Astrocyte of the cerebellum (primary cell): ENCODE results near the gene DUOX1.

ENCODE experiments used
- DNase-seq: peaks from one replicate; pipeline ENCODE4 v3.0.0-alpha.2; 2011; ENCODE audit warnings: low read depth
- H3K4me3 ChIP-seq: 2 replicates; pipeline ENCODE4 v1.5.1; 2011; ENCODE audit warnings: mild to moderate bottlenecking, low read depth, low read length, moderate library complexity
- CTCF ChIP-seq: IDR thresholded peaks from 2 replicates; pipeline ENCODE4 v1.5.1; 2012; ENCODE audit warnings: low read length, low read depth, moderate library complexity, mild to moderate bottlenecking; ENCODE audit errors: missing control alignments
- in situ Hi-C: cut with HindIII; loops from 2 replicates; pipeline ENCODE4 v1.10.0; 2017; ENCODE audit warnings: low sequenced_read_pairs

DUOX1 gene

DNA sequence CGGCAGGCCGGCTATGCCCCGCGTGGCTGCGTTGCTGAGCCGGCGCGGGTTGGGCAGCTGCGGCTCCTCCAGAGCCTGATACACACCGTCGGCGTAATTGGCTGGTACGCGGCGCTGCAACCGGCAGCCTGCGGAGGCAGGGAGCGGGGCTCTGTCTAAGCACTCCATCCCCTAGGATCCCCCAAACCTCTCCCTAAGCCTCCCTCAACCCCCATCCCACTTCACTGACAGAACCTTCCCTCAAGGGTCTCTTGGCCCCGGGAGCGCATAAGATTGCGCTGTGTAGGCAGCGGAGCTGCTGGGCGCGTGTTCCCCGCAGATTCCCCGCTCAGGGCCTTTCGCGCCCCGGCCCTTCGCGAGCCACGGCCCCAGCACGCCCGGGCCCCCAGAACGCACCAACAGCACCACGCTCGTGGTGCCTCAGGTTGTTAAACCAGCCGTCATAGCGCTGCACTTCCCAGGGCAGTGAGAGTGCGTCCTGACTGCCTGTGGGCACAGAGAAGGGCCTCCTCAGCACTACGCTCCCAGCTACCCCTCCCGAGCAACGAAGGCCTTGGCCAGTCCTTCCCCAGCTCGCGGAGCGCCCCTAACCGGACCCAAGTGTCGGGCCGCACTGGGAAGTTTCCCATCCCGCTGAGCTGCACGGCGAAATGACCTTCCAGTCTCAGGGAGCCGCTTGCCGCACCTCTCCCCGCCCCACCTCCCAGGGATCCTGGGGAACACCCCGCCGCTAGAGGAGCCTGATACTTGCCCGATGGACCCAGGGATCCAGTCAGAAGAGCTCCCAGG is 17.0 kb upstream of the DUOX1 start:
- DNase-seq = no peak
- no peak for TF ChIP-seq CTCF
- no peak overlapping the region for H3K4me3 ChIP-seq
- in situ Hi-C loops = no loop called here

DNA sequence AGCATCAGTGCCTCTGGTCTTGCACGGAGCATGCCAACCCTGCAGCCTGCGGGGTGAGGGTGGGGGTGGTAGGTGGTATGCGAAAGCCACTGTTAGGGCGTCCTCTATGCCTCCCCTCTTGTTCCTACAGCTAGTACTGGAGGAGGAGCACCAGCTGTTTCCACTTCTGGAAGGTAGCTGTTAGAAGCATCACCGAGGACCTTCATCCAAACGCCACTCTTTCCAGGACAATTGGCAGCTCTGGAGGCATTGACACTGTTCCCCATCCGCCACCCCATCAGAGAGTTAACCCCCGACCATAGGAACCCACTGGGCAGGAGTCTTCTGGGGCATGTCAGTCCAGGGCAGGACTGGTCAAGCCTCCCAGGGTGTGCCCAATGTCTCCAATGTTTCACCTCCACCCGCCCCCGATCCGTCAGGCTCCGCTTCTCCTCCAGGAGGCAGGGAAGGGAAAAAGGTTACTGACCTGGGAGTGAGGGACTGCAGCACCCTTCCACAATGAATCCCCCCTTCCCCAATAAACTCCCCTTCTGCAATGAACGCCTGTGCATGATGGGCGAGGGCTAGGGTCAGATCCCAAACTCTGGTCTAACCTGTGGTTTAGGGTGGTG is 16.3 kb upstream of the DUOX1 start:
- no peak for DNase-seq
- TF ChIP-seq CTCF = no peak
- no peak overlapping the region for H3K4me3 ChIP-seq
- in situ Hi-C loops = no loop called here

DNA sequence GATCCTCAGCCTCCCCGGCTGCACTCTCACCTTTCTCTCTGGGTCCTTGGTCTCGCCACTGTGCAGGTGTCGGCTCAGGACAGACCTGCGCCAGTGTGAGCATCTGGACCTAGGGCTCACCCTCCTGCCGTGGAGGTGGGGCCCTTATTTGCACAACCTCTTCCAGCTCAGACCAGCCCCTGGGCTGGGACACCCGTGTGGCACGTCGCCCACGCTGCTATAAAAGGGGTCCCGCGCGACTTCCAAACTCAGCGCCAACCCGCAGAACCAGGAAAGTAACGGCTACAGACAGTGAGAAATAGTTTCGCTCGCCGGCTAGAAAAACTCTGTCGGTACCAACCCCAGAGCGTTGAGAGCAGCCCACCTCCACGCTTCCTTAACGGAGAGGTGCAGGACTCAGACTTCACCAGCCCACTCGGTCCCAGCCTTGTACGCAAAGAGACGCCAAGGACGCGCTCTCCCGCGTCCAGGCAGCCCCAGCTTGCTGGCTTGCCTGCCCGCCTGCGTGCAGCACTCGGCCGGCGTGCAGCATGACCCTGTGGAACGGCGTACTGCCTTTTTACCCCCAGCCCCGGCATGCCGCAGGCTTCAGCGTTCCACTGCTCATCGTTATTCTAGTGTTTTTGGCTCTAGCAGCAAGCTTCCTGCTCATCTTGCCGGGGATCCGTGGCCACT is 15.6 kb upstream of the DUOX1 start, which contains the start of the genes DUOX2 and DUOXA2:
Gene DUOX2 (minus strand): TSS at position 97 of the 675 bp plus-strand sequence. CDS start 761 bp downstream, outside the sequence.
Gene DUOXA2 (plus strand): TSS at position 251 of the 675 bp plus-strand sequence. CDS start 280 bp downstream, at position 531.
- DNase-seq = no peak
- no peak for TF ChIP-seq CTCF
- in situ Hi-C loops = no loop called here
- H3K4me3 ChIP-seq = no peak within 1 kb of the TSS

GRCh38 chr15:45114751-45115085 is 15.1 kb upstream of the DUOX1 start:
- in situ Hi-C loops = no loop called here
- TF ChIP-seq CTCF = no peak
- DNase-seq = no peak
- H3K4me3 ChIP-seq = no peak overlapping the region

DNA sequence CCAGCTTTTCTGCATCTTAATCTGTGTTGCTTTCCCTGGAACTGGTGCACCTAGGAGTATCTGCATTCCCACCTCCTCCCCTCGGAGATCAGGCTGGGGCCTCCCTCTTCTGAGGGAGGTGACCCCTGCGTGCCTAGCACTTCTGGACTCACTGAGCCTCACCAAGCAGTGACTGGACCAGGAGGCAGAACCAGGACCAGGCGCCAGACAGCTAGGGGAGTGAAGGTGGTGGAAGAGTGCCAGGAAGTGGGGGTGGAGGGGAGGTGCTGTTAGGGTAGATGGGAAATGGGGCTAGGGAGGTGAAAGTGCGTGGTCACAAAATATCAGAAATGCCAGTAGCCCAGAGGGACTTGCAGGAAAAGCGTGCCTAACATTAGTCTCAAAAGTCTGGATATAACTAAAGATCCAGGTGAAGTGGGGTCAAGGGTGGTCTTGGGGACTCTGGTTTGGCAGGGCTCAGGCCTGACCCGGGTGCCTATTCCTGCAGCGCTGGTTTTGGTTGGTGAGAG is 14.4 kb upstream of the DUOX1 start:
- in situ Hi-C loops = no loop called here
- no peak for DNase-seq
- no peak overlapping the region for H3K4me3 ChIP-seq
- no peak for TF ChIP-seq CTCF

- TF ChIP-seq CTCF = no peak
- in situ Hi-C loops = no loop called here
- no peak overlapping the region for H3K4me3 ChIP-seq
Measured at GRCh38 chr15:45116006-45116481, 13.8 kb upstream of the DUOX1 start.

More at GRCh38 chr15:45116006-45116481, 13.8 kb upstream of the DUOX1 start:
- DNase-seq = no peak
